Neural cell (in vitro differentiated cells): ENCODE data around the gene GAA. TPM values are rescaled to one million over a fixed set of nuclear protein-coding genes. Genes with fewer than 3 reads are reported as not detected.

Source experiments
- H2AFZ ChIP-seq: fragments of 200-600, 300-800 bp; sonication (generic), shearing (Covaris generic); 2 replicates; pipeline ENCODE4 v1.6.0; 2014; ENCODE audit warnings: low read depth, mild to moderate bottlenecking, antibody characterized with exemption, low read length, moderate library complexity
- H3F3A ChIP-seq: fragments of 200-600 bp; shearing (Covaris generic); 2 replicates; pipeline ENCODE4 v1.6.1; 2016; ENCODE audit warnings: mild to moderate bottlenecking, moderate library complexity, mixed read lengths, antibody characterized with exemption, low read length; ENCODE audit not compliant: insufficient read depth, poor library complexity, severe bottlenecking
- H3K27ac ChIP-seq: fragments of 200-600, 300-800 bp; sonication (generic), shearing (Covaris generic); 2 replicates; pipeline ENCODE4 v1.5.1; 2014; ENCODE audit warnings: mild to moderate bottlenecking, low read length, moderate library complexity
- H3K27me3 ChIP-seq: fragments of 300-800, 200-600 bp; sonication (generic), shearing (Covaris generic); 2 replicates; pipeline ENCODE4 v1.6.0; 2014; ENCODE audit warnings: mild to moderate bottlenecking, low read depth, low read length, moderate library complexity; ENCODE audit not compliant: insufficient read depth
- H3K36me3 ChIP-seq: fragments of 300-800, 200-600 bp; sonication (generic), shearing (Covaris generic); 2 replicates; pipeline ENCODE4 v1.5.1; 2014; ENCODE audit warnings: mild to moderate bottlenecking, antibody characterized with exemption, low read length, moderate library complexity; ENCODE audit not compliant: insufficient read depth
- H3K4me2 ChIP-seq: fragments of 300-800, 200-600 bp; sonication (generic), shearing (Covaris generic); 2 replicates; pipeline ENCODE4 v1.6.0; 2014; ENCODE audit warnings: mild to moderate bottlenecking, low read length
- H3K4me3 ChIP-seq: fragments of 300-800, 200-600 bp; sonication (generic), shearing (Covaris generic); 2 replicates; pipeline ENCODE4 v1.5.1; 2014; ENCODE audit warnings: mild to moderate bottlenecking, low read length, moderate library complexity
- H3K79me2 ChIP-seq: fragments of 200-600 bp; shearing (Covaris generic); replicated peaks from 2 replicates; pipeline ENCODE4 v1.6.0; 2014; ENCODE audit warnings: mild to moderate bottlenecking, low read length, moderate library complexity; ENCODE audit not compliant: insufficient read depth
- H3K9ac ChIP-seq: fragments of 300-800, 200-600 bp; sonication (generic), shearing (Covaris generic); 2 replicates; pipeline ENCODE4 v1.6.1; 2016; ENCODE audit warnings: mild to moderate bottlenecking, low read length, mixed read lengths
- H3K9me2 ChIP-seq: fragments of 200-600 bp; shearing (Covaris generic); 2 replicates; pipeline ENCODE4 v1.6.1; 2016; ENCODE audit warnings: mild to moderate bottlenecking, low read length, mixed read lengths; ENCODE audit not compliant: insufficient read depth
- H3K9me3 ChIP-seq: fragments of 200-600, 300-800 bp; sonication (generic), shearing (Covaris generic); 2 replicates; pipeline ENCODE4 v1.6.1; 2016; ENCODE audit warnings: mild to moderate bottlenecking, mixed run types, low read length, moderate library complexity, mixed read lengths
- H4K20me1 ChIP-seq: fragments of 200-600 bp; shearing (Covaris generic); 2 replicates; pipeline ENCODE4 v1.6.1; 2016; ENCODE audit warnings: mild to moderate bottlenecking, mixed run types; ENCODE audit not compliant: insufficient read depth
- EP300 ChIP-seq: fragments of 450-650 bp; conservative IDR thresholded peaks from 2 replicates; pipeline ENCODE4 v1.6.1; 2014; ENCODE audit warnings: antibody characterized with exemption, mild to moderate bottlenecking, moderate library complexity; ENCODE audit not compliant: poor library complexity, severe bottlenecking
- EZH2 ChIP-seq: fragments of 200-600, 300-800 bp; shearing (Covaris generic), sonication (generic); IDR thresholded peaks from 2 replicates; pipeline ENCODE4 v1.6.1; 2014; ENCODE audit warnings: antibody characterized with exemption, low read length, borderline replicate concordance, mild to moderate bottlenecking; ENCODE audit not compliant: insufficient read depth, poor library complexity, severe bottlenecking
- MXI1 ChIP-seq: fragments of 450-650 bp; conservative IDR thresholded peaks from 2 replicates; pipeline ENCODE4 v1.6.1; 2014; ENCODE audit warnings: antibody characterized with exemption, mild to moderate bottlenecking; ENCODE audit not compliant: poor library complexity, severe bottlenecking
- POLR2AphosphoS5 ChIP-seq: IDR thresholded peaks from 2 replicates; pipeline ENCODE4 v1.6.1; 2012
- RAD21 ChIP-seq: fragments of 450-650 bp; conservative IDR thresholded peaks from 2 replicates; pipeline ENCODE4 v1.6.1; 2014; ENCODE audit warnings: antibody characterized with exemption, mild to moderate bottlenecking, moderate library complexity
- SMC3 ChIP-seq: fragments of 450-650 bp; conservative IDR thresholded peaks from 2 replicates; pipeline ENCODE4 v1.6.1; 2014; ENCODE audit warnings: antibody characterized with exemption, mild to moderate bottlenecking, moderate library complexity; ENCODE audit not compliant: poor library complexity
- TAF1 ChIP-seq: IDR thresholded peaks from 2 replicates; pipeline ENCODE4 v1.6.1; 2012; ENCODE audit warnings: low read depth
- polyA minus RNA-seq: library from RNA; depleted of rRNA, polyadenylated mRNA; stranded (reverse); fragments of >200 nt; gene quantifications from 2 replicates; pipeline ENCODE4 v1.2.3, GENCODE V29; 2014
- polyA plus RNA-seq: library from polyadenylated mRNA; depleted of rRNA; stranded (reverse); fragments of >200 nt; gene quantifications from 2 replicates; pipeline ENCODE4 v1.2.3, GENCODE V29; 2014
- TF ChIP-seq, protein P1 (sequence below): fragments of 450-650 bp; IDR thresholded peaks from 2 replicates; pipeline ENCODE4 v1.5.1; 2014; ENCODE audit warnings: antibody characterized with exemption, mild to moderate bottlenecking, moderate library complexity; ENCODE audit not compliant: poor library complexity, severe bottlenecking
- TF ChIP-seq, protein P2 (sequence below): IDR thresholded peaks from 2 replicates; pipeline ENCODE4 v1.6.1; 2012; ENCODE audit warnings: borderline replicate concordance

Gene GAA
- polyA plus RNA-seq (58.9 and 67.6 TPM in 2 replicates), polyA minus RNA-seq (29.6 and 36.5 TPM in 2 replicates)

DNA sequence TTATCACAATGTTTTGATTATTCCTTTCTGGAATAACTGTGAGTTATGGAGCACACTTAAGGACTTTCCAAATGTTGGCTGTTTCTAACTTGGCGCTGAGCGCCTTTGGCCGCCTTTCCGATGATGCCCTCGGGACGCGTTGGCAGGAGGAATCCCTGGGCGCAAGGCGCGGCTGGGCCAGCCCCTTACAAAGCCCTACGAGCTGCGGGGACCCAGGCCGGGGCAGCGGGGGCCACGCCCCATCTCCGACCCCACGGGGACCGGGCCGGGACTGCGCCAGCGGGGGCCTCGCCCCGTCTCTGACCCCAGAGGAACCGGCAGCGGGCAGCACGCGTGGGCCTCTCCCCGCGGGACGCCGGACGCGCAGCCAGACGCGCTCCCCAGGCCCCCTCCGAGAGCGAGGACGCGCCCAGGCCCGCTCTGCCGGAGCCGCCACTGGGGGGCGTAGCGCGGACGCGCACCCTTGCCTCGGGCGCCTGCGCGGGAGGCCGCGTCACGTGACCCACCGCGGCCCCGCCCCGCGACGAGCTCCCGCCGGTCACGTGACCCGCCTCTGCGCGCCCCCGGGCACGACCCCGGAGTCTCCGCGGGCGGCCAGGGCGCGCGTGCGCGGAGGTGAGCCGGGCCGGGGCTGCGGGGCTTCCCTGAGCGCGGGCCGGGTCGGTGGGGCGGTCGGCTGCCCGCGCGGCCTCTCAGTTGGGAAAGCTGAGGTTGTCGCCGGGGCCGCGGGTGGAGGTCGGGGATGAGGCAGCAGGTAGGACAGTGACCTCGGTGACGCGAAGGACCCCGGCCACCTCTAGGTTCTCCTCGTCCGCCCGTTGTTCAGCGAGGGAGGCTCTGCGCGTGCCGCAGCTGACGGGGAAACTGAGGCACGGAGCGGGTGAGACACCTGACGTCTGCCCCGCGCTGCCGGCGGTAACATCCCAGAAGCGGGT, at the start of gene GAA:
Gene GAA (plus strand): TSS at position 571 of the 935 bp plus-strand sequence. CDS start 3,006 bp downstream, outside the sequence.
- H3K36me3 ChIP-seq, result no peaks in the 10 kb centered on the region
- H3K4me3 ChIP-seq, result peak within 1 kb of the TSS; percentile 78
- peak within 1 kb of the TSS; percentile 88 for H3K9ac ChIP-seq
- peak within 1 kb of the TSS; percentile 71 for H3K27ac ChIP-seq
- H3K9me3 ChIP-seq, result no peaks in the 10 kb centered on the region
- peak; percentile 89 for TF ChIP-seq SMC3
- TF ChIP-seq EP300, result peak; percentile 59
- peak; percentile 12 for TF ChIP-seq TAF1
- TF ChIP-seq RAD21, result peak; percentile 70
- TF ChIP-seq, protein P1, sequence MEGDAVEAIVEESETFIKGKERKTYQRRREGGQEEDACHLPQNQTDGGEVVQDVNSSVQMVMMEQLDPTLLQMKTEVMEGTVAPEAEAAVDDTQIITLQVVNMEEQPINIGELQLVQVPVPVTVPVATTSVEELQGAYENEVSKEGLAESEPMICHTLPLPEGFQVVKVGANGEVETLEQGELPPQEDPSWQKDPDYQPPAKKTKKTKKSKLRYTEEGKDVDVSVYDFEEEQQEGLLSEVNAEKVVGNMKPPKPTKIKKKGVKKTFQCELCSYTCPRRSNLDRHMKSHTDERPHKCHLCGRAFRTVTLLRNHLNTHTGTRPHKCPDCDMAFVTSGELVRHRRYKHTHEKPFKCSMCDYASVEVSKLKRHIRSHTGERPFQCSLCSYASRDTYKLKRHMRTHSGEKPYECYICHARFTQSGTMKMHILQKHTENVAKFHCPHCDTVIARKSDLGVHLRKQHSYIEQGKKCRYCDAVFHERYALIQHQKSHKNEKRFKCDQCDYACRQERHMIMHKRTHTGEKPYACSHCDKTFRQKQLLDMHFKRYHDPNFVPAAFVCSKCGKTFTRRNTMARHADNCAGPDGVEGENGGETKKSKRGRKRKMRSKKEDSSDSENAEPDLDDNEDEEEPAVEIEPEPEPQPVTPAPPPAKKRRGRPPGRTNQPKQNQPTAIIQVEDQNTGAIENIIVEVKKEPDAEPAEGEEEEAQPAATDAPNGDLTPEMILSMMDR, result peak; percentile 99
- peak; percentile 82 for TF ChIP-seq POLR2AphosphoS5
- no peak for TF ChIP-seq EZH2
- TF ChIP-seq, protein P2, sequence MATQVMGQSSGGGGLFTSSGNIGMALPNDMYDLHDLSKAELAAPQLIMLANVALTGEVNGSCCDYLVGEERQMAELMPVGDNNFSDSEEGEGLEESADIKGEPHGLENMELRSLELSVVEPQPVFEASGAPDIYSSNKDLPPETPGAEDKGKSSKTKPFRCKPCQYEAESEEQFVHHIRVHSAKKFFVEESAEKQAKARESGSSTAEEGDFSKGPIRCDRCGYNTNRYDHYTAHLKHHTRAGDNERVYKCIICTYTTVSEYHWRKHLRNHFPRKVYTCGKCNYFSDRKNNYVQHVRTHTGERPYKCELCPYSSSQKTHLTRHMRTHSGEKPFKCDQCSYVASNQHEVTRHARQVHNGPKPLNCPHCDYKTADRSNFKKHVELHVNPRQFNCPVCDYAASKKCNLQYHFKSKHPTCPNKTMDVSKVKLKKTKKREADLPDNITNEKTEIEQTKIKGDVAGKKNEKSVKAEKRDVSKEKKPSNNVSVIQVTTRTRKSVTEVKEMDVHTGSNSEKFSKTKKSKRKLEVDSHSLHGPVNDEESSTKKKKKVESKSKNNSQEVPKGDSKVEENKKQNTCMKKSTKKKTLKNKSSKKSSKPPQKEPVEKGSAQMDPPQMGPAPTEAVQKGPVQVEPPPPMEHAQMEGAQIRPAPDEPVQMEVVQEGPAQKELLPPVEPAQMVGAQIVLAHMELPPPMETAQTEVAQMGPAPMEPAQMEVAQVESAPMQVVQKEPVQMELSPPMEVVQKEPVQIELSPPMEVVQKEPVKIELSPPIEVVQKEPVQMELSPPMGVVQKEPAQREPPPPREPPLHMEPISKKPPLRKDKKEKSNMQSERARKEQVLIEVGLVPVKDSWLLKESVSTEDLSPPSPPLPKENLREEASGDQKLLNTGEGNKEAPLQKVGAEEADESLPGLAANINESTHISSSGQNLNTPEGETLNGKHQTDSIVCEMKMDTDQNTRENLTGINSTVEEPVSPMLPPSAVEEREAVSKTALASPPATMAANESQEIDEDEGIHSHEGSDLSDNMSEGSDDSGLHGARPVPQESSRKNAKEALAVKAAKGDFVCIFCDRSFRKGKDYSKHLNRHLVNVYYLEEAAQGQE, result peak; percentile 16
- TF ChIP-seq MXI1, result peak; percentile 75
- no peaks in the 10 kb centered on the region for H3F3A ChIP-seq
- peak within 1 kb of the TSS; percentile 41 for H2AFZ ChIP-seq
- H3K27me3 ChIP-seq, result no peaks in the 10 kb centered on the region
- no peaks in the 10 kb centered on the region for H3K9me2 ChIP-seq
- peaks cover 9% of the 10 kb centered on the region for H3K79me2 ChIP-seq
- H3K4me2 ChIP-seq, result peak within 1 kb of the TSS; percentile 97
- H4K20me1 ChIP-seq, result no peaks in the 10 kb centered on the region

GRCh38 chr17:80051681-80052080, 49.7 kb upstream of the GAA start:
- Histone ChIP-seq H3K79me2 (no peaks in the 10 kb centered on the region), H2AFZ (no peak overlapping the region), H3F3A (no peaks in the 10 kb centered on the region), H3K27me3 (no peaks in the 10 kb centered on the region), H3K9me2 (no peaks in the 10 kb centered on the region), H3K4me3 (no peak overlapping the region), H3K27ac (no peak overlapping the region), H3K9ac (no peak overlapping the region), H4K20me1 (no peaks in the 10 kb centered on the region), H3K4me2 (no peak overlapping the region), H3K9me3 (no peaks in the 10 kb centered on the region), H3K36me3 (no peaks in the 10 kb centered on the region)
- TF ChIP-seq POLR2AphosphoS5 (no peak), EP300 (no peak), EZH2 (no peak), MXI1 (no peak), SMC3 (no peak), TAF1 (no peak), RAD21 (no peak)
- TF ChIP-seq, protein P2, result no peak
- TF ChIP-seq, protein P1, result no peak
